Ovary (tissue), 9 donors: Measurements from ENCODE around the gene RSKR. TPM values are rescaled to one million over a fixed set of nuclear protein-coding genes. Genes with fewer than 3 reads are reported as not detected.
"Not testable (repeated sequence)": the region's sequence is repeated elsewhere in the genome, so short reads cannot be mapped to it uniquely, and the experiment has no call there.

Experiments
- DNase-seq, 5 donors: peaks; one replicate each; pipeline ENCODE4 v3.0.0-alpha.2; 2019 to 2020
- H3K27ac ChIP-seq, 2 donors: fragments of 200-600 bp; one replicate each; pipeline versions ENCODE4 v1.5.1 to v1.8.0; 2019 to 2022
- H3K27me3 ChIP-seq: fragments of 200-600 bp; one replicate; pipeline ENCODE4 v1.8.0; 2022
- H3K36me3 ChIP-seq: fragments of 200-600 bp; sonication (generic); one replicate; pipeline ENCODE4 v1.5.1; 2019
- H3K4me1 ChIP-seq: one replicate; pipeline ENCODE4 v1.8.1; 2013; ENCODE audit warnings: mild to moderate bottlenecking, moderate library complexity; ENCODE audit not compliant: insufficient read depth
- H3K4me3 ChIP-seq: fragments of 200-600 bp; sonication (generic); one replicate; pipeline ENCODE4 v1.5.1; 2017
- H3K9me3 ChIP-seq, 2 donors: fragments of 200-600 bp in 1 of 2; sonication (generic) in 1 of 2; one replicate each; pipeline versions ENCODE4 v1.5.1 to v1.8.1; 2013 to 2019; ENCODE audit warnings: mild to moderate bottlenecking in 1 of 2, moderate library complexity in 1 of 2
- EP300 ChIP-seq: sonication (generic); formaldehyde crosslinking; IDR thresholded peaks from one replicate; pipeline ENCODE4 v1.6.1; 2017; ENCODE audit warnings: antibody characterized with exemption
- POLR2A ChIP-seq: fragments of 450-650 bp; IDR thresholded peaks from one replicate; pipeline ENCODE4 v1.6.1; 2017; ENCODE audit warnings: antibody characterized with exemption, mild to moderate bottlenecking, moderate library complexity
- WGBS, 3 donors: extraction: QIAGEN DNeasy Blood & Tissue Kit in 1 of 3; methylation state at CpG; one replicate each; pipeline versions ENCODE4 v1.1.5 to v1.1.7; 2013 to 2017; 5-methylcytosine and 5-hydroxymethylcytosine counted together
- intact Hi-C, 4 donors: fragments of 100-400 bp; cut with DNase I; formaldehyde crosslinking; loops; one replicate each; pipeline versions ENCODE4 v1.11.0 to v1.15.1; 2022 to 2023
- polyA plus RNA-seq, 2 donors: library from polyadenylated mRNA; stranded (reverse); fragments of 200-250 nt in 1 of 2; fragments of 350-450 nt in 1 of 2; fragmentation: Illumina TruSeq in 1 of 2; extraction: RNeasy Lipid Tissue Mini Kit (QIAGEN cat#74804) in 1 of 2; gene quantifications; one replicate each; pipeline ENCODE4 v1.2.3, GENCODE V29; 2013 to 2014
- total RNA-seq, 7 donors: library from RNA; depleted of rRNA in 2 of 7; stranded (reverse); fragments of >200 nt in 2 of 7; fragmentation: NEBNext Ultra II Directional in 3 of 7; extraction: Animal tissue kit (Norgen Biotek cat#: 25700) in 3 of 7; gene quantifications; one replicate each; pipeline versions ENCODE4 v1.1.0 to v1.2.4, GENCODE V29; 2016 to 2023
- TF ChIP-seq, protein P1 (sequence below), 3 donors: fragments of 450-650 bp in 2 of 3; fragments of 200-600 bp in 1 of 3; IDR thresholded peaks; one replicate each; pipeline versions ENCODE4 v1.5.1 to v1.8.0; 2016 to 2022; ENCODE audit warnings: antibody characterized with exemption in 3 of 3, mild to moderate bottlenecking in 1 of 3
- donor health status: DM: no; HTN: no; CAD: no; lungs with moderate emphysema.
- donor health status: DM: no; HTN: no; CAD: no.
- donor health status: Bipolar disorder and iron deficiency.
- donor health status: DM: yes; HTN: yes; CAD: no.
- donor health status: DM: no; HTN: no; CAD: no.
- donor health status: DM: yes; HTN: yes; CAD: no.

RSKR gene
- total and polyA plus RNA-seq, 9 donors: 3.6 to 16.2 (median 7.9) TPM

DNA sequence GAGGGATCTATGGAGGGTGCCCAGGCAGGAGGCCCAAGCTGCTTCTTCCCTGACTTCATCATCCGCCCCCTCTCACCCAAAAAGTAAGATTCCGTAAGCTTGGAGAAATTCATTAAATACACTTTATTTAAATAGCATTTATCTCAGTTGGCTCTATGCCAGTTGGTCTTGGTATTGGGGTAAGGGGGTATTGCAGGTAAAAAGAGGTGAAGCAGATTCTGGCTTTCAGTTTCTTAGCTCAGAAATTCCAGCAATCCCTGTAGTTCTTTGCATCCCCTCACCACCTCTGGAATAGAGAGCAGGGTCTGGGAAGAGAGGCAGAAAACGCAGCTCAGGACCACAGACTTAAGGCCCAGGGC lies 36.5 kb downstream of the RSKR start:
- Histone ChIP-seq H3K9me3 (no peaks in the 10 kb centered on the region), H3K4me1 (peaks cover 4% of the 10 kb centered on the region), H3K27me3 (no peaks in the 10 kb centered on the region), H3K4me3 (no peak overlapping the region), H3K36me3 (no peaks in the 10 kb centered on the region), H3K27ac (peak overlapping the region; percentile 28 to 53)
- TF ChIP-seq EP300: no peak
- TF ChIP-seq POLR2A: no peak
- TF ChIP-seq, protein P1, sequence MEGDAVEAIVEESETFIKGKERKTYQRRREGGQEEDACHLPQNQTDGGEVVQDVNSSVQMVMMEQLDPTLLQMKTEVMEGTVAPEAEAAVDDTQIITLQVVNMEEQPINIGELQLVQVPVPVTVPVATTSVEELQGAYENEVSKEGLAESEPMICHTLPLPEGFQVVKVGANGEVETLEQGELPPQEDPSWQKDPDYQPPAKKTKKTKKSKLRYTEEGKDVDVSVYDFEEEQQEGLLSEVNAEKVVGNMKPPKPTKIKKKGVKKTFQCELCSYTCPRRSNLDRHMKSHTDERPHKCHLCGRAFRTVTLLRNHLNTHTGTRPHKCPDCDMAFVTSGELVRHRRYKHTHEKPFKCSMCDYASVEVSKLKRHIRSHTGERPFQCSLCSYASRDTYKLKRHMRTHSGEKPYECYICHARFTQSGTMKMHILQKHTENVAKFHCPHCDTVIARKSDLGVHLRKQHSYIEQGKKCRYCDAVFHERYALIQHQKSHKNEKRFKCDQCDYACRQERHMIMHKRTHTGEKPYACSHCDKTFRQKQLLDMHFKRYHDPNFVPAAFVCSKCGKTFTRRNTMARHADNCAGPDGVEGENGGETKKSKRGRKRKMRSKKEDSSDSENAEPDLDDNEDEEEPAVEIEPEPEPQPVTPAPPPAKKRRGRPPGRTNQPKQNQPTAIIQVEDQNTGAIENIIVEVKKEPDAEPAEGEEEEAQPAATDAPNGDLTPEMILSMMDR (IDR thresholded peaks at IDR 0.05): no peak
- intact Hi-C loops: no loop called here
- WGBS, 3 donors: 93 to 98% (median 98%) methylated on average over 3 of the region's 3 CpGs
- DNase-seq: no peak

DNA sequence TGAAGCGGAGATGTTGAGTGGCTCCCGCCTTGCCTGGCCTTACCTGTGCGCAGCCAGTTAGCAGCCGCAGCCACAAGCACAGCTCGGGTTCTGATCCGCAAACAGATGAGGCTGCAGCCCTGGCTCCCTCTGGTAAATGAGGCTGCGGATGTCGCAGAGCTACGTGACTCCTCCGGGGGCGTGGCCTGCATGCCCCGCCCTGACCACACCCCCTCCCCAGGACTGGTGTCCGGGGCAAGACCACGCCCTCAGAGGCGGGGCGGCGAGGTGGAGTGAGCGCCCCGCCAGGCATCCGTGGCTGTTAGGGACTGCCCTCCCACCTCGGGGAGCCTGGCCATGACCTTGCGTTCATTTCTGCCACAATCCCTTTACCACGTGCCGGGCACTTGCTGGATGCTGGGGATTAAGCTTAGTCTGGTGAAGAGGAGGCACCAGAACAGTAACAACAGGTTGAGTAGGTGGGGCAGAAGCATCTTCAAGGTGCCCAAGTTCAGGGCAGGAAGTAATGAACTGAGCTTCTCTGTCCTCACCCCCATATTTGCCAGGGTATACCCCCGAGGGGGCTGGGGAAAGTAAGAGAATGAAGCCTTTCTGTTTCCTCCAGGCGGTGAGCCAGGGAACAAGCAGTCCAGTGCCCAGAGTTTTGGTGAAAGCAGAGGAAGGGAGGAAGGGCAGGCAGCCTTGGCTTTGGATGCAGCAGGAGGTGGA lies 37.1 kb downstream of the RSKR start, which contains the start of gene ALDOC:
TSS of gene ALDOC (minus strand) at position 138 of the 708 bp plus-strand sequence. CDS start 1,363 bp downstream, outside the sequence.
- WGBS, 3 donors: 4 to 9% (median 8%) methylated on average over 20 to 26 of the region's 26 CpGs
- Histone ChIP-seq H3K4me3 (peak within 1 kb of the TSS; percentile 25), H3K4me1 (peaks cover 4% of the 10 kb centered on the region), H3K9me3 (no peaks in the 10 kb centered on the region), H3K27me3 (no peaks in the 10 kb centered on the region), H3K36me3 (no peaks in the 10 kb centered on the region), H3K27ac (peak within 1 kb of the TSS; percentile 28 to 53)
- peak; percentile 97 to 98 (median 97) for DNase-seq
- TF ChIP-seq POLR2A: peak; percentile 91
- TF ChIP-seq, protein P1 (IDR thresholded peaks at IDR 0.05): no peak
- no peak for TF ChIP-seq EP300
- intact Hi-C loops: no loop called here

DNA sequence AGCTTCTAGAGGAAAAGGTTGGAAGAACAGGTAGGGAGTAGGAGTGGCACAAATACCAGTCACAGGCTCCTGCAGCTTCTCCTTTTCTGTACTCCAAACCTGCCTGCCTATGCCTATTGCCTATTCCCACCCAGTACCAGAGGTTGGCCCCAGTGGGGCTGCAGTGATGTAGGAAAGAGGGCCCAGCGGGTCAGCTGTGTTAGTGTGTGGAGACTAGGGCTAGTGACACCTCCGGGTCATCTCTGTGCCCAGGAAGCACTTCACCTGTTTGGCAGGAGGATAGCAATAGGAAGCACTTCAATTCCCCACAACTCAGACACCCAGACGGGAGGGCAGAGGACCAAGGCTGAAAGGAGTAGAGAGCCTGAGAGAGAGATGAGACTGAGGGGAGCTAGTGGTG lies 38.0 kb downstream of the RSKR start:
- intact Hi-C loops, H3K4me3 ChIP-seq, H3K27me3 ChIP-seq, H3K27ac ChIP-seq, H3K36me3 ChIP-seq, H3K4me1 ChIP-seq, H3K9me3 ChIP-seq, DNase-seq: not testable (repeated sequence)
- WGBS, 3 donors: 69 to 75% (median 70%) methylated on average over 3 of the region's 3 CpGs

DNA sequence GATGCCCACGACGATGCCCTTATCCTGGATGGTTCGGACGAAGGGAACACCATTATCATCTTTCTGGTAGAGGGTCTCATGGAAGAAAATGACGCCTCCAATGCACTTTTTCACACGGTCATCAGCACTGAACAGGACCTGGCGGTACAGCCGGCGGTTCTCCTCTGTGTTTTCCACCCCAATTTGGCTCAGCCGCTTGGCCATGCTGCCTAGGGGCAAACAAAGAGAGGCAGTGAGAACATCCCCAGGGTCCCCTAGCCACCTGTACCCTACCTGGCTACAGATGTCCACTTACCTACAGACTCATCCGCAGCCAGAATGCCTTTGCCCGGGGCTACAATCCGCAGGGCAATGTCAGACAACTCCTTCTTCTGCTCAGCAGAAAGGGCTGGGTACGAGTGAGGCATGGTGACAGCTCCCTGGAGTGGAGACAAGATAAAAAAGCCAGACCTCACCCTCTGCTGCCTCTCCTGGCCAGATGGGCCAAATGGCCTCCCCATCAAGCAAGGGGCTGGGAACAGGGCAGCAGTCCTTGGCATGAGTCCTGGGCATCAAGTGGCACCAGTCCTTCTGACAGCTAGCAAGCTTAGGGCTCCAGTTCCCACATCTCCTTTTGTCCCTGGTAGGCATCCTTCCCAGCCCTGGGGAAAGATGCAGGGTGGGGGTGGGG lies 38.7 kb downstream of the RSKR start:
- TF ChIP-seq, protein P1 (IDR thresholded peaks at IDR 0.05): no peak
- TF ChIP-seq EP300 (no peak), POLR2A (no peak)
- 92 to 95% (median 93%) methylated on average over 14 of the region's 14 CpGs for WGBS, 3 donors
- no peaks in the 10 kb centered on the region for H3K27me3 ChIP-seq
- H3K36me3 ChIP-seq: no peaks in the 10 kb centered on the region
- H3K4me3 ChIP-seq: no peak overlapping the region
- H3K27ac ChIP-seq: no peak overlapping the region
- intact Hi-C loops: no loop called here
- H3K4me1 ChIP-seq: peaks cover 4% of the 10 kb centered on the region
- no peak for DNase-seq
- no peaks in the 10 kb centered on the region for H3K9me3 ChIP-seq

DNA sequence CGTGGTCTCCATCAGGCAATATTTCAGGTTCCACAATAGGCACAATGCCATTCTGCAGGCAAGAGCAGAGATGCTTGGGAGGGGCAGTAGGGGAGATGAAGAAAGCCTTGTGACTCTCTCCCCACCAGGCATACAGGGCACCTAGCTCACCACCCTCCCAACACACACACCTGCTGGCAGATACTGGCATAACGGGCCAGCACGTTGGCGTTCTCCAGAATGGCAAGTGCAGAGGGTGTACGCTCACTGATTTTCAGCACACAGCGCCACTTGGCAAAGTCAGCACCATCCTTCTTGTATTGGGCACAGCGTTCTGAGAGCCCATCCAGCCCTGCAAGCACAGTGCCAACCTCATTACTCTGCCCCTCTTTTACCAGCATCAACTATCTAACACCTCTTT lies 39.5 kb downstream of the RSKR start:
- H3K4me3 ChIP-seq: no peak overlapping the region
- no peak for DNase-seq
- 91 to 92% (median 92%) methylated on average over 7 of the region's 7 CpGs for WGBS, 3 donors
- no peaks in the 10 kb centered on the region for H3K36me3 ChIP-seq
- H3K4me1 ChIP-seq: peaks cover 7% of the 10 kb centered on the region
- H3K27ac ChIP-seq: no peak overlapping the region
- no peaks in the 10 kb centered on the region for H3K9me3 ChIP-seq
- no peaks in the 10 kb centered on the region for H3K27me3 ChIP-seq
- TF ChIP-seq, protein P1 (IDR thresholded peaks at IDR 0.05): no peak
- TF ChIP-seq POLR2A (no peak), EP300 (no peak)
- intact Hi-C loops: no loop called here
